DMS79 (cell line): ENCODE results near the gene PUM1.

Experiments used
- DNase-seq: peaks from one replicate; lab custom pipeline; 2025; lab: John Stamatoyannopoulos, UW

PUM1 gene

DNA sequence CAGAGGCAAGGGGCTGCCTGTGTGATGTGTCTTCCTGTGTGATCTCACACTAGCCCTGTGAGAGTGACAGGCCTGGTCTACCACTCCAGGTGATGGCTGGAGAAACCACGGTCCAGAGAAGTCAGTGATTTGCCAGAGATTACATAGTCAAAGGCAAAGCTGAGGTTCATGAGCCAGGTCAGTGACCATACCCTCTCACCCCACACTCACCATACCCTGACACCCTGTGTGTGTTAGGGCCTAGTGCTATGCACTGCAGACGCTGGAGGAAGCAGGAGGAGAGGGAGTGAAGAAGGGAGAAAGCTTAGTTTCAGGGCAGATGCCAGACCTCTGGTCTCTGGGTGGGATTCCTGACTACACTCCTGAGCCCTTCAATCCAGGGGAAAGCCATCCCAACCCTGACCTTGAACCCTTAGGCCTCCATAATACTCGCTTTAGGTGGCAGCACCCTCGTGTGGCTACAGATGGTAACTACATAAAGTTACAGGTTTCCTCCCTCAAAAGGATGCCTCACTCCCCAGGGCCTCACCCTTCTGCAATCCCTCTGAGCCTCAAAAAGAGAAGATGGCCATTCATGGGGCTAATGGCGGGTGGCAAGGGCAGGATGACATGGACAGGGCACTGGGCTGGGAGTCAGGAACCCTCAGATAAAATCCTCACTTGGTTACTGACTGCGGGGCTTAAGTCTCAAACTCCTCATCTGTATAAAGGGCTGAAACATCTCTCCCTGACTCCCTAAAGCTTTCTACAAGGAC, 136.2 kb downstream of the PUM1 start:
- DNase-seq = no peak

DNA sequence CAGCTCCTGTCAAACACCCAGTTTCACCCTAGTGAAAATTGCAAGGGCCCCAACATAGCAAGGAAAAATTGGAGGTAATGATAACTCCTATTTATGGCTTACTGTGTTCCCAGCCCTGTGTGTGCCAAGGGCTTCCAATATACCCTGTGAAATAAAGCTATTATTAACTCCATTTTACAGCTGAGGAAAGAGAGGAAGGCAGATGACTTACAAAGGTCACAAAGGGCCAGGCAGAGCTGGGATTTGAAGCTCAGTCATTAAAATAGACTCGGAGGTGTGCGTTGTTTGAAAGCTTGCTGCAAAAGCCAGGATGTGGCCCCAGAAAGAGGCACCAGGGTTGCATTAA, 136.8 kb downstream of the PUM1 start:
- no peak for DNase-seq

DNA sequence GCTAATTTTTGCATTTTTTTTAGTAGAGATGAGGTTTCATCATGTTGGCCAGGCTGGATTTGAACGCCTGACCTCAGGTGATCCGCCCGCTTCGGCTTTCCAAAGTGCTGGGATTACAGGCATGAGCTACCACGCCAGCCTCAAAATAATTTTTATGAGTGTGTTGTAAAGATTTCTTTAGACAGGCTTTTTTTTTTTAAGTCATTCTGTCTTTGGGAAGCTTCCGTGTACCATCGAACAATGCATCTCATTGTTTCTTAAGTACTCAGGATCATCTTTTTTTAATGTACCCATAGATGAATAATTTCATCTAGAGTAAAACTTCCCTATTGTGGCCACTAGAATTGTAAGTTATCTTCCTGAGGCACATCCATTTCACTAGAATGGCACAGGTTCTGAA, 137.3 kb downstream of the PUM1 start:
- DNase-seq = no peak

DNA sequence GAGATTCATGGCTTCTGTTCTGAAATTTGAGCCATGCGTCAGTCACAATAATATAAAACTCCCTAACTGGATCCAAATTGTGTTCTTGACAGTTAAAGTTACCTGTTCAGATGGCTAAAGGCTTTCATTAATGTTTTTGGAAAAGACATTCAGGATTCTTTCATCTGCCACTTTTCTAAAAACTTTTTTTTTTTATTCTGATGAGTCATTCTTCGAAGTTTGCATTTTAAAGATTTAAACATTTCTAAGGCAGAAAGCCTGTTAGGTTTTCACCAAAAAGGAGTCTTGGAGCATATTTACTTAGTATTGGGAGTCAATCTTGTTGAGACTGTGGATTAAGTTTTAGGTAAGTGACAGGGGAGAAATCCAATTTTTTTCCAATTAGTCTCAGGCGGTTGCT, 138.1 kb downstream of the PUM1 start:
- no peak for DNase-seq

DNA sequence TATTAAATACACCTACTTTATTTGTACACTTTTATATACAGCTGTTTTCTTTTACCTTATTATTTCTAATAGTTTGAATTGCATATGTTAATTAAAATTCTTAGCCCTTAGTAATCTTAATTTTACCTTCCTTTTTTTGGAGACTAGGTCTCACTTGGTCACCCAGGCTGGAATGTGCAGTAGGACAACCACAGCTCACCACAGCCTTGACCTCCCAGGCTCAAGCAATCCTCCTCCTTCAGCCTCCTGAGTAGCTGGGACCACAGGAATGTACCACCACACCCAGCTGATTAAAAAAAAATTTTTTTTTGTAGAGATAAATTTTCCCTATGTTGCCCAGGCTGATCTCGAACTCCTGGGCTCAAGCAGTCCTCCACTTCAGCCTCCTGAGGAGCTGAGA, 141.9 kb downstream of the PUM1 start:
- DNase-seq = no peak

DNA sequence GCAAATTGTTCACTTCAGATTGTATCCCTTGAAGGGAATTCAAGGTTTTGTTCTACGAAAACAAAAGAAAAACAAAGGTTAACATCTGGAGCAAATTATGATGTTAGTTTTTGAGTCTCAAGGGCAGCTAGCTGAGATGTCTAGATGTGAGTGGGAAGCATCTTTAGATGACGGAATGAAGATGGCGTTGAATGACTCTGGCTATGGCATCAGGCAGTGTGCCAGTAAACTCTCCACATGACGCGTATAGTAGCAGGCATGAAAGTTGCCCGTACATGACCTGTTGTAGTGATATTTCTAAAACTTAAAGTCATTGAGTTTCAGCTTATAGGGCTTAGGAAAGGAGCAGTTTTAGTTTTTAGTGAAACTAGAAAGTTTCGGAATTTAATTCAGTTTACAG, 144.7 kb downstream of the PUM1 start:
- no peak for DNase-seq

DNA sequence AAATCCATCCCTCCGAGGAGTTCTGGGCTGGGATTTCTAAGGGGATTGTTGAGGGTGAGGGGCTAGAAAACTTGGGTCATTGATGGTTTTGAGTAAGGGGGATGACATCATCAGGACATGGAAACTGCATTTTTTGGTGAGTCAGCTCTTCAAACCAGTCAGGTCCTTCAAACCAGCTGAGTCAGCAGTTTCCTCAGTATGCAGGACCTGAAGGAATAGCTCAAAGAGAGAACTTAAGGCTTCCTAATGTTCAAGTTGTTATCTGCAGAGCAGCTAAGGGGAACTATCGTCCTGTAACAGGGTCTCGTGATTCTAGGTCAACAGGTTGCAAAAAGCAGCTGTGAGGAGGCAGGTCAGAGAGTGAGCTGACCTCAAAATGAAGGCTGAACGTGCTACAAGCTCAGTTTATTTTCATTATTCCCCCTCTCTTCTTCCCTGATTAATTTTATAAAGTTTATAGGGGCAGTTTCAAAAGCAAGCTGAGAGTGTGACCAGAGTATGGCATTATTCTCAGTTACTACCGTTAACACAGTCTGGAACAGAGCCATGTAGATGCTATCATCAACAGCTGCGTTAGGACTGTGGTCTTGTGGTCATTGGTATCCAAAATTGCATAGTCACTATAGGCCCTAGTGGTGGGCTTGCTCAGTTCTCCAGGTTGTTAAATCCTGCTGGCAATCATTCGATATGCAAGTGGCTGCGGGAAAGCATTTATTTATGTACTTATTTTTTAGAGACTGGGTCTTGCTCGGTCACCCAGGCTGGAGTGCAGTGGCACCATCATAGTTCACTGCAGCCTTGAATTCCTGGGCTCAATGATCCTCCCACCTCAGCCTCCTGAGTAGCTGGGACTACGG, 146.3 kb downstream of the PUM1 start:
- DNase-seq = peak; percentile 32

DNA sequence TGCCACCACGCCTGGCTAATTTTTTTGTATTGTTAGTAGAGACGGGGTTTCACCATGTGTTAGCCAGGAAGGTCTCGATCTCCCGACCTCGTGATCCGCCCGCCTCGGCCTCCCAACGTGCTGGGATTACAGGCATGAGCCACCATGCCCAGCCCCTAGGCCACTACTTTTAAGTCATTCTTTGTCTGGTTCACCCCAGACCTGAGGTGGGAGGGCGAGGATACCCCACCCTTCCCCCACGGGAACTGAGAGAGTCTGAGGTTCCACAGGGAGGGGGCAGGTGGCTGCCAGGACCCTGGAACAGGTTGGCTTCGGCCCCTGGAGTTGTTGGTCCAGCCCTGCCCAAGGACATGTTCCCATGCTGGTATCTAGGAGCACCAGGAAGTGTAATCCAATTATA, 149.2 kb downstream of the PUM1 start:
- DNase-seq = no peak

DNA sequence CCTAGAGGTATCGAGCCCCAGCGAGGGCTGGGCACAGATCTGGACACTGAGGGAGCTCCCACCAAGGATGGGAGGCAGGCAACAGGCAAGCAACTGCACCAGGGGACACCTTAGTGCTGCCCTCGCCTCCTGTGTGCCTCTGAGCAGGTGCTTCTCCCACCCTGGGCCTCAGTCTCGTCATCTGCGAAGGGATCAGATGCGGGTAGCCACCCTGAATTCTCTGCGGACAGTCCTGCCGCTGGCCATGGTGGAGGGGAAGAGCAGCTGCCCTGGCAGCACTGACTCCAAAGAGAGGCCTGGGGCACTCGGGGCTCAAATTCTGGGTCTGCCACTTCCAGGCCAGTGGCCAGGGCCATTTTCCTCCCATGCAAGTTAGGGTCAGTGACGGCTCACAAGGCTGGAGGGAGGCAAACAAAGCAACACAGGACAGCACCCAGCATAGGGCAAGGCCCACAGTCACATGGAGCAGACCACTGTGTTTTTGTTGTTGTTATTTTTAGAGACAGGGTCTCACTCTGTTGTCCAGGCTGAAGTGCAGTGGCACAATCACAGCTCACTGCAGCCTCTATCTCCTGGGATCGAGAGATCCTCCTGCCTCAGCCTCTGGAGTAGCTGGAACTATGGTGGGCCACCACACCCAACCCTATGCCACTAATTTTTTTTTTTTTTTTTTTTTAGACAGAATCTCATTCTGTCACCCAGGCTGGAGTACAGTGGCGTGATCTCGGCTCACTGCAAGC, 149.9 kb downstream of the PUM1 start:
- no peak for DNase-seq

DNA sequence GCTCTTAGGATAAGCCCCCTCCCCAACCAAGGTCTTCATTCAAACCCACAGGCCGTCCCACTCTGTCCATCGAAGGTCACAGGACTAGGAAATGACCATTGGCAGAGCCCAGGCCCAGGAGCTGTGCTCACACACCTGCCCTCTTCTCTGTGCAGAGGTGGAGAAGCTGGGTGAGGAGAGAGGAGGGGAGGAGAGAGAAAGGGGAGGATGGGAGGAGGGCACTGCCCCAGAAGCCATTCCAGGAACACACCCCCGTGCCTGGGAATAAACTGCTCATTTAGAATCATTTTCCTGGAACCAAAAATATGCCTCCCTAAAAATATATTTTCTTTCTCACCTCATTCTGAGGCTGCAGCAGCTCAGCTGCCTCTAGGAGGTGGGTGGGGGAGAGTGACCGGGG, 150.6 kb downstream of the PUM1 start:
- DNase-seq = no peak

DNA sequence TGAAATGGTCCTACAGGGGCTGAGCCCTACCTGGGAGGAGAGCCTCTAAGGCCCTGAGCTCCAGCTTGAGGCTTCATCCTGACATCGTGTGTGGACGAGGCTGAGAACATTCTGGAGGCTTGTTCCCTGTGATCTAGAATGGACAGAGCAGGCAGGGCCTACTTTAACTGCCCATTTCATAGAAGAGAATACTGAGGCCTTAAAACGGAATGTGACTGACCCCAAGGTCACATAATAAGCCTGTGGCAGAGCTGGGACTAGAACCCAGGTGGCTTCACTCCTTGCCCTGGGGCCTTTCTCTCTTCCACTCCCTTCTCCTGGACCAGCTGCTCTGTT, 151.0 kb downstream of the PUM1 start:
- DNase-seq = no peak

DNA sequence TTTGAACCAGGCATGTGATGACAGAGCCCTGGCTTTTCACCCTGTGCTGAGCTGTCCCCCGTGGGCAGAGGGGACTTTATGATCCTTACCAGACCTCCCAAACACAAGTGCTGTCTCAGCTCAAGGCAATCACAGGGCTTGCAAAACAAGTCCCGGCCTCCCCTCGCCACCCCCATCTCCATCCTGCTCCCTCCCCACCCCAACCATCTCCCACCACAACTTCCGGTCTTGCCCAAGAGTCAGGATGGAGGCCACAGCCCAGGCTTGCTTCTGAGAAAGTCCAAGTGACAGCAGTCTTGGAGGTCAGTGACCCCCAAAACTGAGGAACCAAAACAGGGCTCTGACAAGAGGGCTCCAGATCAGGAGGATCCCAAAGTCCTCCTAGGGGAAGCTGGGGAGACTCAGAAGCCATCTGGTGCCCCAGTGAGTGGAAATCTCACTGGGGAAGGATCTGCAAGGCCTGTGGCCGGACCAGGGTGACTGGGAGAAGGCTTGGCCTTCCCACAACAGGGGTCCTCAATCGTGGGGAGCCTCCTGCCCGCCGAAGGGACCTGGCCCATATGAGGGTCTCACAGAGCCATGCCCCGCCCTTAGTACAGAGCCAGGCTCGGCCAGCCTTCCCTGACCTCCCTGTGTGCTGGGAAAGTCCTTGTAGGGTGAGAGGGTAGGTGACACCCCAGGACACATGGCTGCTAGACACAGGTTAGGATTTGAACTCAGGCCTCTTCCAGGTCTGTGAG, 152.4 kb downstream of the PUM1 start:
- no peak for DNase-seq

DNA sequence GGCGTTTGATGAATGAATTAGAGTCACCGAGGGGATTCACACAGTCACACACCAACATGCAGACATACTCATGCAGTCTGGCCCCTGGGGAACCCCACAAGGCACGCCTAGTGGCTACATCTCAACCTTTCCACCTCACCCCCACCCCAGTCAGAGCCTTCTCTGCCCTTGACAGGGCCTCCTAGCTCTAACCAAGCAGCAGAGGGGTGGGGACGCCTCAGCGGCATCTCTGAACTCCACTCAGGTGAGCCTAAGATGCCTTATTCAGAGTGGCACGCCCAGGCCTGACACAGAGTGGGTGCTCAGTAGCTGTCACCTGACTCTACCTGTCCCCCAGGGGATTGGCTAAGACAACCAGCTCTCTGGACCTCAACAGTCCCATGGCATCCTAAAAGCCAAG, 153.3 kb downstream of the PUM1 start:
- DNase-seq = no peak

DNA sequence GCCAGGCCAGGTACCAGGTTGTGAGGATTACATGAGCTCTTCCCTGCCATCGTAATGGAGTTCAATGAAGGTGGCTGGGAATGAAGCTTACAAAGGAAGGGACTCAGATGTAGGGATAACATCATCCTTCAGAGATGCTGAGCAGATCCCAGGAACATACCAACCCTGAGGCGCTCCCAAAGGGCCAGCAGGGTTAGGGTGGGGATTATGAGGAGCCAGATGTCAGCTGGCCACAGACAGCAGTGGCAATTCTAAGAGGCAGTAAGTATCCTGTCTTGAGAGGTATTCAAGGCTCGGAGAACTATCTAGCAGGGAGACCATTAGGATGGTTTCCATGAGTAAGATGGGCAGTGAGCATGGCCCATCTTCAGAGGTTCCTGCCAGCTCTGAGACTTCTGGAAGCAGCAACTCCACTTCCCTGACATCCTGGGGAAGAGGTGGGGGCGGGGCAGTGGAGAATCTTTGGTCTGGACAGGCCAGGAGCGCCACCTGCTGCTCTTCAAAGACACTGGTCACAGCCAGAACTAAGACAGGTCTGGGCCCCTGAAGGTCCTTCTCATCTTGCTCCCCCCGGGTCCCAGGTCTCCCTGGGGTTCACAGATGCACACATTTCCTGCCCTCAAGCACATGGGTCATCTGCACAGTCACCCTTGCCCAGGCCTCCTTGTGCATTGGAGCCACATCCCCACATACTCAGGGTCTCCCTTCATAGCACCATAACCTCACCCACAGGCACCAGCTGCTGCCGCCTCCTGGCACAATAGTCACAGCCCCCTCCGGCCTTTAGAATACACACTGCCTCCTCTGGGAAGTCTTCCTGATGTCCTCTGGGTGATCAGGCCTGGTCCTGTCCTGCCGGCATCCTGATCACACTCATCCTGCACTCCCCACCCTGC, 154.2 kb downstream of the PUM1 start:
- DNase-seq = peak; percentile 44

DNA sequence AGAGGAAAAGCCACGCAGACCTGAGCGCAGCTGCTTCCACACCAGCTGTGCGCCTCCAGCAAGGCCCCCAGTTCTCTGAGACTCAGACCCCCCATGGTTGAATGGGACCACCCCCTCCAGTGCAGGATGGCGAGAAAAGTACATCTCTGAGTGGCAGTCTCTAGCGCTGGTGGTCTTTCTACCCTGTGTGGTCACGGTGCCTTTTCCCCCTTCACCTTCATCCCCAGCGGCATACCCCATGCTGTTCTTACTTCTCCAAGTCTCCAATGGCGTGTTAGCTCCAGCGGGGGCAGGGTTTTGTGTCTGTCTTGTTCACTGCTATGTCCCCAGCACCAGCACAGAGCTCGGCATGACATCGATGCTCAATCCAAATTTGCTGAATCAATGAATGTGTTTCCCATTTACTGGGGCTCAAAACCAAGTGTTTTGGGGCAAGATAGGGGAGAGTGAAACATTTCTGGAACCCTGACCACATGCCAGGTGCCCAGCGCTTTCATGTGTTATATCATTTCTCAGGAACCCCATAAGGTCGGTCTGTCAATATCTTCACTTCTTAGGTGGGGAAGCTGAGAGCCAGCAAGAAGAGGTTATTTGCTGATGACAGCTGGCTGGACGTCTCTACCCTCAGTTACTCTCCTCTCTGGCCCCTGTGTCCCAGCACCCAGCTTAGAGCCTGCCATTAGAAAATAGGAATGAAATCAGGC, 156.0 kb downstream of the PUM1 start:
- no peak for DNase-seq

DNA sequence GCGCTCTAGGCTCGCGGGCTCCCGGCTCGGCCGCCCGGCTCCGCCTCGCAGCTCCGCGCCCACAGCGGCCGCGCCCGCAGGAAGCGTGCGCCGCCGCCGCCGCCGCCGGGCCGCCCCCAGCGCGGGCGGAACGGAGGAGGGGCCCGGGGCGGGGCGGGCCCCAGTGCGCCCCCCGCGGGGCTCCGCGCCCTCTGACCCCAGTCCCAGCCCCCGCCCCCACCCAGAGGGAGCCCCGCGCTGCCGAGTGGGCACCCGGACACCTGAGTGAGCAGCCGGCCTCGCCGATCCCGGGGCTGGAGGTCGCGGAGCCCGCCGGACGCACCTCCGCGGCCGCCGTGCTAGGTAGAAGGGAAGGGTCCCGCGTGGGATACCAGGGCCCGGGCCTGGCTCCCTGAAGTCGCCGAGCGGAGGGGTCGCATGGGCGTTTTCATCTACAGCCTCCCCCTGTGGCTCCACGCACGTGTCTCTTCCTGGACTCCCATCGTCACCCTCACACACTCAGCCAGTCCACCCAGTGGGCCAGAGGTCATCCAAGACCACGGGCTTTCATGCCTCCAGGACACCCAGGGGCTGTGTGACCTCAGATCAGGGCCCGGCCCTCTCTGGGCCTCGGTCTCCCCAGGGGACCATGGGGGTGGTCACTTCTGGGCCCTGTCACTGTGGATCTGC, 156.7 kb downstream of the PUM1 start, which contains the start of gene SDC3:
SDC3 (minus strand) TSS at position 63 of the 669 bp plus-strand sequence. CDS start 172 bp downstream, outside the sequence.
- DNase-seq = no peak

DNA sequence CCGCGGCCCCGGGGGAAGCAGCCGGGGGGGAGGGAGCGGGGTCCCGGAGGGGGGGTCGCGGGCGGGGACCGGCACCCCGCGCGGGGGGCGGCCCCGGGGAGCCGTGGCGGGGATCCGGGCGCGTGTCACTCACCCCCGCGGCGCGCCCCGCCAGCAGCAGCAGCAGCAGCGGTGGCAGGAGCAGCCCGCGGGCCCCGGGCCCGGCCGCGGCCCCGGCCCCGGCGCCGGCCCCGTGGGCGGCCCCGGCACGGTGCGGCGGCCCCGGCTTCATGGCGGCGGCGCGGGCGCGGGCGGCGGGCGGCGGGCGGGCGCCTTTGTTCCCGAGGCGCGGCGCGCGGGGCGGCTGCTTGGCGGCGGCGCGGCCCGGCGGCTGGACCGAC, 157.2 kb downstream of the PUM1 start:
- DNase-seq = no peak

DNA sequence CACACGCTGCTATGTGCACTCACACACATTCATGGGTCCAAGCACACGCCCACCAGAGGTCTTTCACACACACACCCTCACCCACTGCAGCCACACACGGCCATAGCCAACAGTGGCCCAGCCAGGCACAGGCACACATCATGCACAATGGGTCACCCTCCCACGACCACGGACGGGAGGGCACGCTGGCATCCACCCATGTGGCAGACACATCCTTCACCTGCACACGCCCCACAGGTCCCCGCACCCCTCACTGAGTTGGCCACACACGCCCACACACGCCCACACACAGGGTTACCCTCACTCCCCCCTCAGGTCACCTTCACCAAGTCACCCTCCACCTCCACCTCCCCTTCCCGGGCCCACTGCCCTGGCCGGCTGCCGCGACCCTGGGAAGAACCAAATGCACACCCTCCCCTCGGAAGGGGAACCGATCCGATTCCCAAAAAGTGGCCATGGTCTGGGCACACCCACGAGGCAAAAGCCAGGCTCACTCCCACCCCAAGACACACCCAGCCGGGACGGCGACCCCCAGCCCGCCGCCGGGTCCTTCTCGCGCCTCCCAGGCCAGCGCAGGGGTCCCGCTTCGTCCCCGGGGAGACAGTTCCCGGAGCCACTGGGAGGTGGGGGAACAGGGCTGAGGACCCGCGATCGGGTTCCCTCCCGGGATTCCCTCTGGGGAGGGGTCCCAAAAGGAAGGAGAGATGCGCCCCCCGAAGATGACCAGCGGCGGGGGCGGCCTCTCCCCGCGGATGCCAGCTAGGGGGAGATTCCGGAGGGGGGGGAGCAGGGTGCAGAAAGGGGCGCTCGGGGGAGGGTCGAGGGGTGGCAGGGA, 157.8 kb downstream of the PUM1 start:
- no peak for DNase-seq
